ENCODE results near the gene PFKL.
A peak's percentile ranks its signal among the peaks of the same experiment; 100 is the strongest.
"Not testable (repeated sequence)": the region's sequence is repeated elsewhere in the genome, so short reads cannot be mapped to it uniquely, and the experiment has no call there.

PFKL gene

GRCh38 chr21:44329086-44329889 is 29.4 kb downstream of the PFKL start:
- no peak for DNase-seq (ENCODE audit: low spot score)

DNA sequence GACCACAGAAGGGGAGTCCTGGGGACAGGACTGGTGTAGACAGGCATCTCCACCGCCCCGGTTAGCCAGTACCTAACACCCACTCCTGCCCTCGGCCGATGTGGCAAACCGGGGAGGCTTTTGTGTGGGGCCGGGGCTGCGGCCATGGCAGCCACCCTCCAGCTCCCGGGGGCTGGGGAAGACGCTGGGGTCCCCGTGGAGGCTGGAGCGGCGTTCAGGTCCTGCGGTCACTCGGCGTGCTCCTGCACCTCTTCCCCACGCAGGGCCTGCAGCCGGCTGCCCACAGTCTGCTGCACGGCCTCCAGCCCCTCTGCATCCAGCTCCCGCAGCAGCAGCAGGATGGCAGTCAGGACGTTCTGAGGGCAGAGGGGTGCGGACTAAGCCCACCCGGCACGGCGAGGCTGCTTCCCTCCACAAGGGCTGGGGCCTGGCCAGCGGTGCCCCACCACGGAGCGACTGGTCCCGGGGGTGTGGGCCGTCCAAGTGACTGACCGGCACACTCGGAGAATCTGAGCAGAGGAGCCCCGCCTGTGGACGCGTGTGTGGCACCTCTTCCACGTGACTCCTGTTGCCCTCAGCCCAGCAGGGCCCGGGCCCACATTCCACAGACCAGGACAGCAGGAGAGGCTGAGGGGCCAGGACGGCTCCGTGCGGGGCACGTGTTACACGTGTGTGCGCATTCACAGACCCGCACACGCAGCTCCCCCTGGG is 30.3 kb downstream of the PFKL start:
- no peak for DNase-seq (ENCODE audit: low spot score)

DNA sequence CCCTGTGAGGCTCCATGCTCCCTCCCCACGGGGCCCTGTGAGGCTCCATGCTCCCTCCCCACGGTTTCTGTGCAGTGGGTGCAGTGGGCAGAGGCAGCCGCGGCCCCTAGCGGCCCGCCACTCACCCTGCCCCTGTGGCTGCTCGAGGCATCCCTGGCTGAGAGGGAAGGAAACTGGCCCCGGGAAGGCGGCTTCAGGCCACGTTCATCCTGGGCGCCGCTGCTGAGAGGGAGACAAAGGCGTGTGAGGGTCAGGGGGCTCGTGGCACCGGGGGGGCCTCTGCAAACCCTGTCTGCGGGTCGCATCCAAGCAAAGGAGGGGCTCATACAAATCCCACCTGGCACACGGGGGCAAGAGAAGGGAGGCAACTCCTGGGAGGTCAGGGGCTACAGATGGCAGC is 30.8 kb downstream of the PFKL start:
- no peak for DNase-seq (ENCODE audit: low spot score)

GRCh38 chr21:44331209-44331608 is 31.4 kb downstream of the PFKL start:
- DNase-seq (ENCODE audit: low spot score) = no peak

GRCh38 chr21:44331650-44332307 is 31.9 kb downstream of the PFKL start:
- no peak for DNase-seq (ENCODE audit: low spot score)

DNA sequence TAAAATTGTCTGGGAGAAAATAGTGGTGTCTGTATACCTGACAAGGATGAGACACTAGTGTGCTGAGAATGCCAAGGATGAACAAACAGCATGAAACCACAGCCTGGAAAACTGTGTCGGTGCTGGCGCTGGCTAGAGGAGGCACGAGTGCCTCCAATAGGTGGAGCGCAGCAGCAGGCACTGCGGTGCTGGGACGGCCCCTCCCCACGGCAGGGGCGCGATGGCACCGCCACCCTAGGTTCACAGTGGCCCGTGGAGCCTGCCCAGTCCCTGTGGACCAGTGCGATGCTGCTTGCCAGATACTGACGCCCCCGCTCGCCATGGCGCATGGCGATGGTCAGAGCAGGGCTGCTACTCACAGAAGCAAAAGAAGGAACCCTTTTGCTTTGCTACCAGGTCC is 32.5 kb downstream of the PFKL start:
- DNase-seq (ENCODE audit: low spot score) = no peak

GRCh38 chr21:44332965-44333364 is 33.1 kb downstream of the PFKL start:
- DNase-seq (ENCODE audit: low spot score) = no peak

GRCh38 chr21:44333509-44334328 is 33.9 kb downstream of the PFKL start:
- no peak for DNase-seq (ENCODE audit: low spot score)

DNA sequence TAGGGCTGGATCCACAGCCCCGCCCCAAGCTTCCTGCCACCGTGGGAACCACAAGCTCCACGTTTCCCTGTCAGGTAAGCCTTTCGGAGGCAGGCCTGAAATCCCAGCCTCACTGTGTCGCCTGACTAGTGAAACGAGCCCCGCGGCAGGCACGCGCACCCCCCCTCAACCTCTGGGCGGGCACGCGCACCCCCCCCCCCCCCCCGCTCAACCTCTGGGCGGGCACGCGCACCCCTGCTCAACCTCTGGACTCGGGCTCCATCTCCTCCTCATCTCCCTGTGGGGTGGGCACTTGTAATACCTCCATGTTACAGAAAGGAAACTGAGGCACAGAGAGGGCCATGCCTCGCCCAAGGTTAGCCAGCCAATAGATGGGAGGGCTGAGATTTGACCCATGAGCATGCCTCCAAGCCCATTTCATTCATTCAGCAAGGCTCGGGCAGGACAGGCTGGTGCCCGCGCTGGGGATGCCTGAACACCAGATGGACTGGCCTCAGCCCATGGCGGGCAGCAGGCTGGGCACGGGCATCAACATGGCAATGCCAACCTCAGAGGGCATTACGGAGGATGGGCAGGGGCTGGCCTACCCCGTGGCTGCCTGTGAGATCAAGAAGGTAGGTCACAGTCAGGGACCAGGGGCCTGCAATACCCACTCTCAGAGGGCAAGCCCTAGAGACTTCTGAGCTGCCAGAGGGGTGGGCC is 34.6 kb downstream of the PFKL start:
- DNase-seq (ENCODE audit: low spot score) = no peak

- no peak for DNase-seq (ENCODE audit: low spot score)
These were observed 35.6 kb downstream of the PFKL start for GRCh38 chr21:44335266-44336059.

GRCh38 chr21:44337449-44337848 is 37.6 kb downstream of the PFKL start:
- no peak for DNase-seq (ENCODE audit: low spot score)

DNA sequence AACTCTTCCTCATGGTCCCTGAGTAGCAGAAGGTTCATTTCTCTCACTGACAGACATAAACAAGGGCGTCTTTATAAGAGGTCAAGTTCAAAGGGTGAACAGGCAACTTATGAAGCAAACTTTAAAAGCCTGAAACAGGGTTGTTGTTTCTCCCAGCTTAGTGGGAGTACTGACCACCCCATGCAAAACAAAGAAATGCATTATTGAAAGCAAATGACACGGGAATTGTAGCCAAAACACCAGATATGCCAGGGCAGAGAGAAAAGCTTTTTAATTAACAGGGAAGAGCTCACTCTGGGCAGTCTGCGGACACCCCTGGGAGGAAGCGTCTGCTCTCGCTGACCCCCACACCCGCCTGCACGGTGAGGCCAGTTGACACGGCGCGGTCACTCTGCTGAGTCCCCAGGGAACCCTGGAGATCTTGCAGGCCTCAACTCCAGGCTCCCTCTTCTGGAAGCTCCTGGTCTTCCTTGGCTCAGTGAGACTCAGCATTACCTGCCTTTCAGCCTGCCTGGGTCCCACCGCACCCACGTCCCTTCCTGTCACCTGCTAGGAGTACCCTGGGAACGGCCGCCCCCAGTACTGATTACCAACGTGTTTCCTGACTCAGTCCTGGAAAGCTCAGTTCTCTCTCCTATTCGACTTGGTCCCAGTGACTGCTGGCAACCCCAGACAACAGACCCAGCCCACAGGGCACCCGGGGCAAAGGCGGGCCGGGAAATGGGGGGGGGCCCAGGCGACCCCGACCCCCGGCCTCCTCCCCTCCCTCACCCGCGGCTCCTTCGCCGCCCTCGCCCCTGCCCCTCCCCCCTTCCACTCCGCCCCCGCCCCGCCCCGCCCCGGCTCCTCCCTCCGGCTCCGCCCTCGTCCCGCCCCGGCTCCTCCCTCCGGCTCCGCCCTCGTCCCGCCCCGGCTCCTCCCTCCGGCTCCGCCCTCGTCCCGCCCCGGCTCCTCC is 38.4 kb downstream of the PFKL start:
- DNase-seq (ENCODE audit: low spot score) = peak; percentile 7

DNA sequence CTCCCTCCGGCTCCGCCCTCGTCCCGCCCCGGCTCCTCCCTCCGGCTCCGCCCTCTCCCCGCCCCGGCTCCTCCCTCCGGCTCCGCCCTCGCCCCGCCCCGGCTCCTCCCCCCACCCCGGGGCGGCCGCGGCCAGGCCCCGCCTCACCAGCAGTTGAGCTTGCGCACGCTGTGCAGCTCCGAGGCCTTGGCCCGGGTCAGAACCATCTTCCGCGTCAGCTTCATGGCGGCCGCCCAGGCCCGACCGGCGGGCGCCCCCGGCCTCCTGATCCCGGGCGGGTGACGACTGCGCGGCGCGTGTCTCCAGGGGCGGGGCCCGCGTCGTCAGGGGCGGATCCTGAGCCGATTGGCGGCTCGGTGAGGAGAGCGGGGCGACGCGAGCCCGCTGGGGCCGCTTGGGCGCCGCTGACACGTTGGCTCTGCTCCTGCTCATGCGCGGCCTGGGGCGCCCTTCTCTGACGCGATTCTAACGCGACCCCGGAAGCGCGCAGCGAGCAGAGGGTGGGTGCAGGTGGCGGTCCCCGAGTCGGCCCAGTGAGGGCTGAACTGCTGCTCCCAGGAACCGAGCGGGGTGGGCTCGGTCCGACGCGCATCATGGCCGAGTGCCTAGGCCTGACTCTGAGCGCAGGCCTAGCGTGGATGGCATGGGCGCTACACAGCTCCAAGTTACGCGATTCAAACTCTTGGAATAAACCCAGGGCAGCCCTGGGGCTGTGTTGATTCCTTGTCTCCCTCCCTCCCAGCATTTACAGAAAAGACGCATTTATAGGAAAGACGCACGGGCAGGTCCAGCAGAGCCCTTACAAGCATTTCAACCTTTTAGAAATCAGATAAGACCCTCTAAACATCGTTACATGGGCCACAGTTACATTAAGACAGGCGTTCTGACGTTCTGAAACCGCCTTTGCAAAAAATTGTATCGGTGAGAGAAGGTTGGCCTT is 39.4 kb downstream of the PFKL start, which contains the start of gene CFAP410:
Gene CFAP410 (minus strand): TSS at position 420 of the 940 bp plus-strand sequence. CDS start 196 bp downstream, at position 224.
- peak; percentile 94 for DNase-seq (ENCODE audit: low spot score)

GRCh38 chr21:44341726-44342458 is 42.0 kb downstream of the PFKL start:
- DNase-seq (ENCODE audit: low spot score) = not testable (repeated sequence)

DNA sequence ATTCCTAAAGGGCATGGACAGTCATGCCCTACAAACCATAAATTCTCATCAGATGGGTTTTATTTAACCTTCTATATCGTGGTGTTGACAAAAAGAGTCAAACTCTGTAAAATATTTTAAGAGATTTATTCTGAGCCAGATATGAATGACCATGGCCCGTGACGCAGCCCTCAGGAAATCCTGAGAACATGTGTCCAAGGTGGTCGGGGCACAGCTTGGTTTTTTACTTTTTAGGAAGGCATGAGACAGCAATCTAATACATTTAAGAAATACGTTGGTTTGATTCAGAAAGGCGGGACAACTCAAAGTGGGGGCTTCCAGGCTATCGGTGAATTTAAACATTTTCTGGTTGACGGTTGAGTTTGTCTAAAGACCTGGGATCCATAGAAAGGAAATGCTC is 43.1 kb downstream of the PFKL start:
- not testable (repeated sequence) for DNase-seq (ENCODE audit: low spot score)

- DNase-seq (ENCODE audit: low spot score) = no peak
These were observed 44.8 kb downstream of the PFKL start for GRCh38 chr21:44344541-44345183.

- no peak for DNase-seq (ENCODE audit: low spot score)
These were observed 45.6 kb downstream of the PFKL start for GRCh38 chr21:44345495-44345894.

All from CD4-positive, alpha-beta T cell treated with Interleukin-15 for 4 hours (primary cell).